ENCODE results near the gene MARCHF2. TPM values are rescaled to one million over a fixed set of nuclear protein-coding genes. Genes with fewer than 3 reads are reported as not detected.
"Not testable (repeated sequence)": the region's sequence is repeated elsewhere in the genome, so short reads cannot be mapped to it uniquely, and the experiment has no call there.

Gene MARCHF2
- total RNA-seq, 1 donor from 2014 or later = 44.7 TPM

DNA sequence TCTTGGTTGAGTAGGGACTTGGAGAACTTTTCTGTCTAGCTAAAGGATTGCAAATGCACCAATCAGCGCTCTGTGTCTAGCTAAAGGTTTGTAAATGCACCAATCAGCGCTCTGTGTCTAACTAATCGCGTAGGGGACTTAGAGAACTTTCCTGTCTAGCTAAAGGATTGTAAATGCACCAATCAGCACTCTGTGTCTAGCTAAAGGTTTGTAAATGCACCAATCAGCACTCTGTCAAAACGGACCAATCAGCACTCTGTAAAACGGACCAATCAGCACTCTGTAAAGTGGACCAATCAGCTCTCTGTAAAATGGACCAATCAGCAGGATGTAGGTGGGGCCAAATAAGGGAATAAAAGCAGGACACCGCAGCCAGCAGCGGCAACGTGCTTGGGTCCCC lies 26.7 kb upstream of the MARCHF2 start:
- ATAC-seq; intact Hi-C loops (cut with DNase I); DNase-seq (ENCODE audit: low spot score): not testable (repeated sequence)

DNA sequence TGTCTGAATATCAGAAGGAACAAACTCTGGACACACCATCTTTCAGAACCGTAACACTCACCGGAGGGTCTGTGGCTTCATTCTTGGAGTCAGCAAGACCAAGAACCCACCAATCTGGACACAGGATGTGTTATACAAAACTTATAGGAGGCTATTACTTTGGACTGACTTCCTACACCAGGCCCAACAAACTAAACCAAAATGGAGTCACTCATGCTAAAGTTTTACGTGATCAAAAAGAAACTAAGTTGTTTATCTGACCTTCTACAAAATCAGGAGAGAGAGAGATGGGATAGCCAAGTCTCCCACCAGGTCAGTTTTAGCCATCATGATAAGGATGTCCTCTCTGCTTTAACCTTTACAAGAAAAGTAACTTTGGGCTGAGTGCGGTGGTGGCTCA lies 26.1 kb upstream of the MARCHF2 start:
- intact Hi-C loops (cut with DNase I) = no loop called here
- DNase-seq (ENCODE audit: low spot score) = no peak
- no peak for ATAC-seq

DNA sequence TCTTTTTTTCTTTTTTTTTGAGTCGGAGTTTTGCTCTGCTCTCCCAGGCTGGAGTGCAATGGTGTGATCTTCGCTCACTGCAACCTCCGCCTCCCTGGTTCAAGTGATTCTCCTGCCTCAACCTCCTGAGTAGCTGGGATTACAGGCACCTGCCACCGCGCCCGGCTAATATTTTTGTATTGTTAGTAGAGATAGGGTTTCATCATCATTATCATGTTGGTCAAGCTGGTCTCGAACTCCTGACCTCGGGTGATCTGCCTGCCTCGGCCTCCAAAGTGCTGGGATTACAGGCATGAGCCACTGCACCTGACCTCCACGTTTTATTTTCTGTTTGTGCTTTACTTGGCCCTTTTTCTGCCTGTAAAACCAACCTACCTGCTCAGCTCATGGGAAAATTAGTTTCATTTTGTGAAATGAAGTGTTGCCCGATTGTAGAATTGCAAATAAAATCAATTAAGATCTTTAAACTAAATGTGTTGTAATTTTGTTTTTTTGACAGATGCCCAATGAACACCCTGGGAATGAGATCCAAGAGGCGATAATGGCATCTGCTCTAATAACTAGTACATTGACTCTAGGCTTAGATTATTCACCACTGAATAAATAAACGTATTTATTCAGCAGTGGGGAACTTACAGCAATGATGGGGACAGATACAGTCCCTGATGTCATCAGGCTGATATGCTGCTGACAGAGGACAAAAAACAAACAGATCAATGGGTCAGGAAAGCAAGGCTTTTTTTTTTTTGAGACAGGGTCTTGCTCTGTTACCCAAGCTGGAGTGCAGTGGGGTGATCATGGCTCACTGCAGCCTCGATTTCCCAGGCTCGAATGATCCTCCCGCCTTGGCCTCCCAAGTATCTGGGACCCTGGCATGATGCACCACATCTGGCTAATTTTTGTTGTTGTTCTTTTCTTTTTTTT lies 25.2 kb upstream of the MARCHF2 start:
- intact Hi-C loops (cut with DNase I) = no loop called here
- DNase-seq (ENCODE audit: low spot score) (no peak), ATAC-seq (no peak)

DNA sequence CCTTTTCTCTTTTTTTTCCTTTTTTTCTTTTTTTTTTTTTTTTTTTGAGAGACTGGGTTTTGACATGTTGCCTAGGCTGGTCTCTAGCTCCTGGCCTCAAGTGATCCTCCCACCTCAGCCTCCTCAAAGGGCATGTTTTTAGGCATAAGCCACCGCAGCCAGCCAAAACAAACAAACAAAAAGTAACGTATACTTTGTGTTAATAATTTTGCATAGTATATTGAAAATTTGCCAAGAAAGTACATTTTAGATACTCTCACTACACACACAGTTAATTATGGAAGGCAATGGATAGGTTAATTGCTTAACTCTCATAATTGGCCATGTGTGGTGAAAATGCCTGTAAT lies 24.5 kb upstream of the MARCHF2 start:
- intact Hi-C loops (cut with DNase I) = no loop called here
- no peak for ATAC-seq
- no peak for DNase-seq (ENCODE audit: low spot score)

DNA sequence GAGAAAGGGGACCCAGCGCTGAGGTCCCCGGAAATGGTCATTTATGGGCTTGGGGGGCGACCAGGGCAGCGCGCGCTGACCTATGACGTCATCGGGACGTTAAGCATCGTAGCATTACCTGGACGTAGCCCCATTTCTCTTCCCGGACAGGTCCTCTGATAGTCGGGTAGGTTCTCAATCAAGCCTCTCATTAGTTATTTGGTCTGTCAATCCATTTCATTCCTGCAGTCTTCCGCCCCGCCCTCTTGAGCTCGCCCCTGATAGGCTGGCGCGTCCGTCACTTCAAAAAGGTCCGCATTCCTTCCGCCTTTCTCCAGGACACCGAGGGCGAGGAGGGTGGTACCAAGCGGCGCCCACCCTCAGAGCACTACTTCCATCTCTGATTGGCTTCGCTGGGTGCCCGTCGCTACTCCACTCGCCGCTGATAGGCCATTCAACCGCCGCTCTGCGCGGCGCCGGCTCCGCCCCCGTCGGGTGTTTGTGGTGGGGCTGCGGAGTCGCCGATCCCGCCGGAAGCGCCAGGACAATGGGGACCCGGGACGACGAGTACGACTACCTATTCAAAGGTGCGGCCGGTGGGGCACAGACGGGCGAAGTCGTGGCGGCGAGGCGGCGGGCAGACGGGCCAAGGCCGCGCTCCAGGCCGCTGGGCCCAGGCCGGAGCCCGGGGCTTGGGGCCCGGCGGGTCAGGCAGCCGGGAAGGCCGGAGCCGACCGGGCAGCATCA lies 23.1 kb upstream of the MARCHF2 start, which contains the start of gene RAB11B:
Gene RAB11B, plus strand, starts transcription at position 470 of the 726 bp plus-strand sequence. Its CDS starts 57 bp downstream, at position 527.
- ATAC-seq = peak; percentile 95
- peak; percentile 99 for DNase-seq (ENCODE audit: low spot score)
- intact Hi-C loops (cut with DNase I) = no loop called here

DNA sequence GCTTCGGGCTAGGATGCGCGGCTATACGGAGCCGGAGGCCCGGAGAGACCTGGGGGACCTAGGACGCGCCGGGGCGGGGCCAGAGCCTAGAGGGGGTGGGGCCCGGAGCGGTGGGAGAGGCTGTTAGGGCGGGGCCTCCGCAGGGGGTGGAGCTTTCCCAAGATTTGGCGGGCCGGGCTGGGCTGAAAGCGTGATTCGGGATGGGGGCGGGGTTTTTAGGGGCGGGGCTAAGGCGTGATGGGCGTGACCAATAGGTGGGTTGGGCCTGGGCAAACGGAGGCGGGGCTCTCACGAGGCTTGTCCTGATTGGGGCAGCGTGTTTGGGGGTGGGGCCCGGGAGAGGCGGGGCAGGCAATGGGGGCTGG lies 22.5 kb upstream of the MARCHF2 start:
- ATAC-seq (peak; percentile 84), DNase-seq (ENCODE audit: low spot score) (peak; percentile 99)
- intact Hi-C loops (cut with DNase I) = no loop called here

DNA sequence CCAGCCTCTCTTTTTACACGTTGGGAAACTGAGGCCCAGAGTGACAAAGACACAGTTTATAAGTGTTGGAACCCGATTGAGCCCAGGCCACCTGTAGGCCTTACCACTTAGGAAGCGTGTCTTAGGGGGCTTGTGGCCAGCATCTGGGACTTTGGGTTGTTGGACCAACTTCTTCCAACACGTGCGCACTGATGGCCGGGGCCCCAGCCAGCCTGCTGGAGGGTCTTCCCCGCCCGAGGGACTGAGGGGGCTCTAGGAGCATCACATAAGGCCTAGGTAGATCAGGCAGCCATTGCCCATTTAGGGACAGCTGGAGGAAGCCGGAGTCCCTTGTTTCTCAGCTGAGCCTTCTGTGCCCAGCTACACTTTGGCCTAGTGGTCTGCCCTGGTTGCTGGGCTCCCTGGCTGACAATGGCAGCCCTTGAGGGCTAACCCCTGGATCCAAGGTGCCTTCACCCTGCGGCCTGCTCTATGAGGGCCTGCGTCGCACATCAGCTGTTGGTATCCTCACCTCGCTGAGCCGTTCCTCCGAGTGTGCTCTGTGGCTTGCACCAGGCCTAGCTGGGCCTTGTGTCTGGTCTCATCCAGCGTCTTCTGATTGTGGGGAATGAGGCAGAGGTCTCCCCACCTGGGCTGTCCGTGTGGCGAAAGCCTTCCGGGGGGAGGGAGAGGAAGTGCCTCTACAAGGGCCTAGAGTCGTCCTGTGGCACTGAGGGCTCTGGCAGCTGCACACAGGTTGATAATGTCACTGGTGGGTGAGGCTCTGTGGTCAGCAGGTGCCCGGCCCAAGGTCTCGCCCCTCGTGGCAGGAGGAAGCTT lies 21.7 kb upstream of the MARCHF2 start:
- DNase-seq (ENCODE audit: low spot score) = no peak
- intact Hi-C loops (cut with DNase I) = no loop called here
- ATAC-seq = no peak

DNA sequence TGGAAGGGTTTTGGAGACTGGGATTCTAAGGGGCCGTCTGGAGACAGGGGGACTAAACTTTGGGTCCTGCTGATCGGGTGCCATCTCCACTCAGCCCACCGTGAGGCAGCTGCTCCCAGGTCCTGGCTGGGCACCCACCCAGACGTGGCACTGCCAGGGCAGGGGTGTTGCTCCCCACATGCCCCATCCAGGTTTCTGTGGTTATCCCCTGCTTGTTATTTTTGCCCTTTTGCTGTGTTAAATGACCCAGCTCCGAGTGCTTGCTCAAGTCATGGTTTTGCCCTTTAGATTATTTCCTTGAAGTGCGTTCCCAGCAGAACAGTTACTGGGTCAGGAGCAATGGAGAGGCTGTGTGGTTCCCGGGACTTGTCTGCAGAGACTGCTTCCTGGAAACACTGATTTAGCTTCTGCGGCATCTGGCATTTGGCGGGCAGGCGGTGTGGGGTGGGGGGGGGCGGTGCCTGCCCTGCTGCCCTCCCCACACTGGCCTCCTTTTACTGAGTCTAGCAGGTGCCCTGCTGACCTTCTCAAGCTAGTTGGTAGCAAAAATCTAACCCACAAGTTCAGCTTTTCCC lies 21.0 kb upstream of the MARCHF2 start:
- intact Hi-C loops (cut with DNase I) = no loop called here
- DNase-seq (ENCODE audit: low spot score) = no peak
- ATAC-seq = peak; percentile 0

DNA sequence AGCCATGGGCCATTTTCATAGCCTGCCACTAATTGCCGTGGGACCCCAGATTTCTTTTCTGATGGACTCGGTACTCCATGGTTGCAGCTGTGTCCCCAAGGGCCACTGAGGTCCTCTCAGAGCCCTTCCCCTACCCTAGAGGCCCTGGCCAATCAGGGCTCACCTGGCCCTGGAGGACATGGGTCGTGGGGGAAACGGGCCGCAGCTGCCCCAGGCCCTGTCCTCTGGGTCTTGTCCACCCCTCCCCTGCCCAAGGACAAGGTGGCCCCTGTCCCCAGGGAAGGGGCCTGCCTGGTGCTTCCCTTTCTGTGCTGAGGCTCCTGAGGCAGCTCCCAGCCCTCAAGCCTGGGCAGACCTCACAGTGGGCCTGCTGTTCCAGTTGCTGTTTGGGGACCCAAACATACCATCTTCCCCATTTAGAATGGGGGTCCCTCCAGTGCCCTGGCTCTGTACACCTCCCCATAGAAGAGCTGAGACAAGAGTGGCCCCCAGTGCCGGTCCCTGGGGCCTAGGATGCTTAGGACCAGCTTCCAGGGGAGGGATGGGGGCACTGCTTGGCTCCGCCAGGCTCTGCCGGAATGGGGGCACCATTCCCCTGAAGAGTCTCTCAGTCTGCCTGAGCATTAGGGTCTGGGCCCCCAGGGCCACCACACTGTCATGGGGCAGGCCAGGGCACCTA lies 19.8 kb upstream of the MARCHF2 start:
- intact Hi-C loops (cut with DNase I) = no loop called here
- no peak for ATAC-seq
- no peak for DNase-seq (ENCODE audit: low spot score)

DNA sequence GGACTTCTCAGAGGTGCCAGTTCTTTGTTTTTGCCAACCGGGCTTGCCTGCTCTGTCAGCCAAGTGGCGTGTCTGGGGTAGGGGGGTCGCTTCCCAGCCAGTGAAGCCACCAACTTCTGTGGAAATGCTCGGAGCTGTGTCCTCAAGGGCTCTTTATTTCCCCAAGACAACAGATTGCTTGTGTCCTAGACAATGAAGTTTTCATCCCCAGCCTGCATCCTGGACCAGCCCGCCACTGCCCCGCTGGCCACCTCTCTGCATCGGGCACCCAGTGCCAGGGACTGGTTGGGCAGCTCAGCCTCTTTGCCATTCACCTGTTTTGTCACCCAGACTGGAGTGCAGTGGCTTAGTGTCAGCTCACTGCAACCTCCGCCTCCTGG lies 19.2 kb upstream of the MARCHF2 start:
- intact Hi-C loops (cut with DNase I) = no loop called here
- DNase-seq (ENCODE audit: low spot score) = no peak
- ATAC-seq = no peak

DNA sequence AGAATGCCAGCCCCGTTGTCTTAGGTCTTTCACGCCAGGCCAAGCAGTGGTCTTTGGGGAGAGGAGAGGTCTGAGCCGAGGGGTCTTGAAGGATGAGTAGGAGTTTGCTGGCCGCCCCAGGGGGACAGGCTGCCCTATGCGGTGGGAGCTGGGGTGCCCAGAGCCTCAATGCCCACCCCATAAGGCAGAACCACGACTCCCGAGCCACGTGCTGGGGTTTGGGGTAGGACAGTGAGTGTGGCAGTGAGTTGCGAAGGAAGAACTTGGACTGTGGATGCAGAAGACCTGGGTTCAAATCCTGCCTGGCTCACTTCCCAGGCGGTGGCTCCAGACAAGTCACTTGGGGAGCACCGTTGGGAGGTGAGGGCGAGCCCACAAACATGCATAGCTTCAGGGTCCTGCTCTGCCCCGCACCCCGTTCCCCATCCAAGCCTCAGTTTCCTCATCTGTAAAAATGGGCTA lies 17.5 kb upstream of the MARCHF2 start:
- intact Hi-C loops (cut with DNase I) = loop anchor here (5.0 kb wide), 1 partner anchor 1013 kb away; no protein-coding TSS in a partner anchor
- DNase-seq (ENCODE audit: low spot score) (no peak), ATAC-seq (no peak)

DNA sequence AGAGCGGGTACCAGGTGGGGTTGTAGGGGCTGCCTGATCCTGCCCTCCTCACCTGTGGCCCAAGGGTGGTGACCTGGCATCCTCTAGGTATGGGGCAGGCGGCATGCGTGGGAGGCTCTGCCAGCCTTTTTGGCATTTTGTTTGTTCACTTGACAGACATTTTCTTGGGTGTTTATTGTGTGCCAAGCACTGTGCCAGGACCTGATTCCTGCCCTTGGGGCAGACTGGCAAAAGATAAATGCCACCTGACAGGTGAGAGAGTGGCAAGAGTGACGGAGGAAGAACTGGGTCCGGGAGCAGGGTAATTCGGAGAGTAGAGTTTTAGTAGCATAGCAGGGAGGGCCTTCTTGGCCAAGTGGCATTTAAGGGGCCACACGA lies 16.9 kb upstream of the MARCHF2 start:
- intact Hi-C loops (cut with DNase I) = loop anchor here (5.0 kb wide), 1 partner anchor 1014 kb away; no protein-coding TSS in a partner anchor

DNA sequence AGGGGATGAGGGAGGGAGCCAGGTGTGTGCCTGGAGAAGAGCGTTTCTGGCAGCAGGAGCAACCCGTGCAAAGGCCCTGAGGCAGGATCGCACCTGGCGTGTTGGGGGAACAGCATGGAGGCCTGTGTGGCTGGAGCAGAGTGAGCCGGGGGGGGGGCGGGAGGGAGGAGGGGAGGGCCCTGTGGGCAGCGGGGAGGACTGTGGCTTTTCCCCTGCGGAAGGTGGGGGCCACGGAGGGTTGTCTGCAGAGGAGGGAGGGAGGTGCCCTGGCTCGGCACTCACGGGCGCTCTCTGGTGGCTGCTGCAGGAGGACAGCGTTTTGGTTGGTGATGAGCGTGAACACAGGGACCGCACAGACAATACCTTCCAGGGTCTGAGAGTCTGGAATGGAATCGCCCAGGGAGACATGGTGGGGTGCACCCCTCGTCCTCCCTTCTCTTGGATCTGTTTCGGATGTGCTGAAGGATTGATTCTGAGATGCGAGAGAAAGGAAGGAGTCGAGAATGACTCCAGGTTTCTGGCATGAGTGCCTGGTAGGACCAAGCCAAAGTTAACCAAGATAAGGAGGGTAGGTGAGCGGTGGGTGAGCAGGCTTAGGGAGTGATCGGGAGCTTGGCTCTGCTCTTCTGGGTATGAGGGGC lies 16.4 kb upstream of the MARCHF2 start:
- DNase-seq (ENCODE audit: low spot score) (peak; percentile 81), ATAC-seq (peak; percentile 54)
- intact Hi-C loops (cut with DNase I) = loop anchor here (5.0 kb wide), 1 partner anchor 1014 kb away; no protein-coding TSS in a partner anchor

More for the DNA sequence above, 16.9 kb upstream of the MARCHF2 start:
- ATAC-seq (no peak), DNase-seq (ENCODE audit: low spot score) (no peak)

DNA sequence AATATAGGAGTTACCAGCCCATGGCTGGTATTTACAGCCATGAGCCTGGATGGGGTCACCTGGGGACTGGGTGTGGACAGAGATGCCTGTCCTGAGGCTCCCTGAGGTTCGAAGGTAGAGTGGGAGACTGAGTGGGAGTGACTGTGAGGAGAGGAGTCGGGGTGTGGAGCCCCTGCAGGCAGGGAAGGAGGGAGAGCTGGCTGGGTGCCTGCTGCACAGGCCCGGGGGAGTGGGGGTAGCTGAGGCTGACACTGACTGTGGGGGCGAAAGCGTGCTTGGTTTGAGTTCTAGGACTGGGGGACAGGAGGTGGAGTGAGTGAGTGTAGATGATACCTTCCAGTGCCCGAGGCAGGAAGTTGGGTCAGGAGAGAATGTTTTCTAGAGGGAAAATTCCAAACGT lies 15.8 kb upstream of the MARCHF2 start:
- intact Hi-C loops (cut with DNase I) = loop anchor here (5.0 kb wide), 1 partner anchor 1015 kb away; no protein-coding TSS in a partner anchor
- ATAC-seq = no peak
- no peak for DNase-seq (ENCODE audit: low spot score)

DNA sequence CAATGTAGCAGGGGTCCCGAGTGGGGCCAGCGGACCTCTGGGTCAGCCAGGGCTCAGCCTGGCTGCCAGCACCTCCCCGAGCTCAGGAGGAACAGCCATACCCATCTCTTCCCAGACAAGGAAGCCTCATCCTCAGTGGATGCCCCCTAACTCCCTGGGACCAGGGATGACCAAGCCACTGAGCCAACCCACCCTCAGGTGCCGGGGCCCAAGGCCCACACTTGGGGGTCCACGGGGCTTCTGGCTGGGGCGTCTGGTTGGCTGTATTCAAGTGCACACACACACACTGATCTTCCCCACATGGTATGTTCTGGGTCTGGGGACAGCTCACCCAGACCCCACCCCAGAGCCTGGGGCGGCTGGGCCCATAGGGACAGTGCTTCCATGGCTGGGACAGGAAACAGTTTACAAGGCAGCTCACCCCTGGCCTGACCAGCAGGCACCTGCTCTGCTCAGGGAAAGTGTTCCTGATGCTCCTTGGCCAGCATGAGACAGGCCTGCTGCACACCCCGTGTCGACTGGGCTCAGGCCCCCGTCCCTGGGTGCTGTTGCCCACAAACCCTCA lies 15.3 kb upstream of the MARCHF2 start:
- ATAC-seq (no peak), DNase-seq (ENCODE audit: low spot score) (no peak)
- intact Hi-C loops (cut with DNase I) = loop anchor here (5.0 kb wide), 1 partner anchor 1016 kb away; no protein-coding TSS in a partner anchor

DNA sequence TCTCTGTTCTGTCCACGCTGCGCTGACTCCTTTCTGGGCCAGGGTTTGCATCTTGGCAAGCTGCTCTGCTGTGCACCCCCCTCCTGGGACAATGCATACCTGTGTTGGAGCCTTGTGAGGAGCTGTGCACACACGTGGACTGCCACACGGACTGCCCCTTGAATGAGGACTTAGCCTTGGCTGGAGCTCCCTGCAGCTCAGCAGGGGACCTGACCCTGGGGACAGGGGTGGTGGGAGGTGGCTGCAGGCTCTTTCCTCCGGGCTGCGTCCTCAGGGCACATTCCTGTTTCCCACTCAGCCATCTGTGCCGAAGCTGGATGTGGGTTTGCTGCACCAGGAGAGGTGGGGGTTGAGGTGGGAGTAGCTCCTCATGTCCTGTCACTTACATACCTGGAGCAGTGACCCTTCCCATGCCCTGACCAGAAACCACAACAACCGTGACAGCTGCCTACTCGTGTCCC lies 14.8 kb upstream of the MARCHF2 start:
- intact Hi-C loops (cut with DNase I) = loop anchor here (5.0 kb wide), 1 partner anchor 1016 kb away; no protein-coding TSS in a partner anchor
- ATAC-seq = no peak

DNA sequence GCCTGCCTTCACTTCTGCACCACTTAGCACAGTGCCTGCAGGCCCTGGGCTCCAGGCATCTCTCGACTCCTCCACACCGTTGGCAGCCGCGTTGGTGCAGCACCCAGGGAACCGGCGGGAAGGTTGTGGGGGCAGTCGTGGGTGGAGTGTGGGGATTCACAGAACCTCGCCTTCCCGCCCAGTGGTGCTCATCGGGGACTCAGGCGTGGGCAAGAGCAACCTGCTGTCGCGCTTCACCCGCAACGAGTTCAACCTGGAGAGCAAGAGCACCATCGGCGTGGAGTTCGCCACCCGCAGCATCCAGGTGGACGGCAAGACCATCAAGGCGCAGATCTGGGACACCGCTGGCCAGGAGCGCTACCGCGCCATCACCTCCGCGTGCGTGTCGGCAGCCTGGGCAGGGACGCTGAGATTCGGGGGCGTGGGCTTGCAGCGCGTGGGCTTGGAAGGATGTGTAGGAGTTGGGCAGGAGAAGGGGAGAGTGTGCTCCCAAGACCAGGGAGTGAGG lies 13.4 kb upstream of the MARCHF2 start:
- intact Hi-C loops (cut with DNase I) = loop anchor here (5.0 kb wide), 1 partner anchor 1017 kb away; no protein-coding TSS in a partner anchor
- DNase-seq (ENCODE audit: low spot score) (no peak), ATAC-seq (no peak)

More for the DNA sequence above, 14.8 kb upstream of the MARCHF2 start:
- no peak for DNase-seq (ENCODE audit: low spot score)
